ENCODE data around the gene THOC2.
"Not testable (repeated sequence)": the region's sequence is repeated elsewhere in the genome, so short reads cannot be mapped to it uniquely, and the experiment has no call there.

Gene THOC2

DNA sequence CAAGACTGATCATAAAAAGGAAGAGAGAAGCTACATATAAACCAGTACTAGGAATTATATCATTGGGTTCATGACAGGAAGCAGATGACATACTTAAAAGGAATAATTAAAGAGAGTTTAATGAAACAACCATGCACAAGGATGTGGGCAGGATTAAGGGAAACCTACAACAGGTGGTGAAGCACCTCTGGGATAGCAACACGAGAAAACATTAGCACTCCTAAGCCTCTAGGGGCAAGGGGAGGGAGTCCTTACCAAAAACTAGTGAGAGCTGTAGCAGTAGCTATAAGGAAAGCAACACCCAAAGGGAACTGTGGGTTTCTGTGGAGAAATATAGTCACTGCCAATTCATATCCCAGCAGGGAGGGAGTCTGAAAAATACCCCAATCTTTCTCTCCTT, 7.2 kb upstream of the THOC2 start:
- Histone ChIP-seq H3K27ac (ENCODE audit: low read depth, low read length) (no peak overlapping the region), H4K8ac (ENCODE audit: low read depth, low read length) (no peak overlapping the region), H3K79me2 (ENCODE audit: control insufficient read depth, insufficient read depth, low read length) (no peaks in the 10 kb centered on the region), H3K27me3 (ENCODE audit: insufficient read depth, low read length, poor library complexity) (no peaks in the 10 kb centered on the region), H2BK15ac (replicated peaks; ENCODE audit: low read depth) (no peak overlapping the region), H4K5ac (ENCODE audit: low read length) (no peak overlapping the region), H2AK5ac (ENCODE audit: low read length) (no peak overlapping the region), H3K9ac (ENCODE audit: low read length) (no peak overlapping the region), H3K4me1 (ENCODE audit: control insufficient read depth, low read depth, low read length) (no peaks in the 10 kb centered on the region), H3K18ac (ENCODE audit: low read length) (no peak overlapping the region), H2BK120ac (ENCODE audit: low read depth, low read length) (no peak overlapping the region), H2BK5ac (ENCODE audit: low read length) (no peak overlapping the region), H3K4me2 (ENCODE audit: low read length) (no peak overlapping the region), H3K4me3 (ENCODE audit: low read length) (no peak overlapping the region), H3K56ac (ENCODE audit: low read length) (no peak overlapping the region), H3K36me3 (ENCODE audit: control insufficient read depth, insufficient read depth, low read length) (no peaks in the 10 kb centered on the region), H3K4ac (ENCODE audit: low read depth, low read length) (no peak overlapping the region), H3K23ac (ENCODE audit: low read length) (no peak overlapping the region), H3K79me1 (ENCODE audit: low read length) (no peaks in the 10 kb centered on the region)
- WGBS (ENCODE audit: extremely low coverage, insufficient coverage, low lambda C conversion rate), result no CpG with 5 or more reads among the region's 1 CpG
- DNase-seq, result peak; percentile 8

GRCh38 chrX:123739474-123739873, 6.6 kb upstream of the THOC2 start:
- Histone ChIP-seq H3K4me3 (ENCODE audit: low read length) (no peak overlapping the region), H4K5ac (ENCODE audit: low read length) (no peak overlapping the region), H3K27me3 (ENCODE audit: insufficient read depth, low read length, poor library complexity) (no peaks in the 10 kb centered on the region), H3K4ac (ENCODE audit: low read depth, low read length) (no peak overlapping the region), H4K8ac (ENCODE audit: low read depth, low read length) (no peak overlapping the region), H3K36me3 (ENCODE audit: control insufficient read depth, insufficient read depth, low read length) (no peaks in the 10 kb centered on the region), H3K79me2 (ENCODE audit: control insufficient read depth, insufficient read depth, low read length) (no peaks in the 10 kb centered on the region), H2BK15ac (replicated peaks; ENCODE audit: low read depth) (no peak overlapping the region), H3K27ac (ENCODE audit: low read depth, low read length) (no peak overlapping the region), H3K18ac (ENCODE audit: low read length) (no peak overlapping the region), H3K9ac (ENCODE audit: low read length) (no peak overlapping the region), H2BK120ac (ENCODE audit: low read depth, low read length) (no peak overlapping the region), H3K4me2 (ENCODE audit: low read length) (no peak overlapping the region), H2AK5ac (ENCODE audit: low read length) (no peak overlapping the region), H2BK5ac (ENCODE audit: low read length) (no peak overlapping the region), H3K79me1 (ENCODE audit: low read length) (no peaks in the 10 kb centered on the region), H3K23ac (ENCODE audit: low read length) (no peak overlapping the region), H3K56ac (ENCODE audit: low read length) (no peak overlapping the region), H3K4me1 (ENCODE audit: control insufficient read depth, low read depth, low read length) (no peaks in the 10 kb centered on the region)
- no peak for DNase-seq
- no CpG with 5 or more reads among the region's 3 CpGs for WGBS (ENCODE audit: extremely low coverage, insufficient coverage, low lambda C conversion rate)

DNA sequence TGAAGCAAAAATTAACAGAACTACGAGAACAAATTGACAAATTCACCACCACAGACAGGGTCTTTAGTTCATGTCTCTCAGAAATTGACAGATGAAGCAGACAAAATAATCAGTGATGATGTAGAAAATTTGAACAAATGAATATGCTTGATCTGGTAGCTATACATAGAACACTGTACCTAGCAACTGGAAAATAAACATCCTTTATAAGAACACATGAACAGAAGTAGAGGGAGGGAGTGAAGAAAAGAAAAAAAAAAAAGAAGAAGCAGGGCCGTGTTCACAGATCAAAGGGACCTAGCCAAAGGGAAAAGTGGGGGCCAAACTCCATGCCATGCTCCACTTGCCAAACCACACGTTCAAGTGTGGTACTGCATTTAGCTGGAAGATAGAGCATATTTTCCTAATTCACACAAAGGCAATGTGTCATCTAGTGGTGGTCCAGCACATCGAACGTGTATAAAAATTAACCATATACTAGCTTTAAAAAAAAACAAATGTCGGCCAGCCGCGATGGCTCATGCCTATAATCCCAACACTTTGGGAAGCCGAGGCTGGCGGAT, 5.6 kb upstream of the THOC2 start:
- H3K4me3 ChIP-seq (ENCODE audit: low read length), result no peak overlapping the region
- no peak overlapping the region for H3K4me2 ChIP-seq (ENCODE audit: low read length)
- H3K4ac ChIP-seq (ENCODE audit: low read depth, low read length), result no peak overlapping the region
- H3K27ac ChIP-seq (ENCODE audit: low read depth, low read length), result no peak overlapping the region
- H3K9ac ChIP-seq (ENCODE audit: low read length), result no peak overlapping the region
- H3K27me3 ChIP-seq (ENCODE audit: insufficient read depth, low read length, poor library complexity), result no peaks in the 10 kb centered on the region
- DNase-seq, result no peak
- H3K18ac ChIP-seq (ENCODE audit: low read length), result no peak overlapping the region
- H2AK5ac ChIP-seq (ENCODE audit: low read length), result no peak overlapping the region
- H3K23ac ChIP-seq (ENCODE audit: low read length), result no peak overlapping the region
- H2BK5ac ChIP-seq (ENCODE audit: low read length), result no peak overlapping the region
- H3K79me1 ChIP-seq (ENCODE audit: low read length), result no peaks in the 10 kb centered on the region
- no peak overlapping the region for H2BK15ac ChIP-seq (replicated peaks; ENCODE audit: low read depth)
- H3K56ac ChIP-seq (ENCODE audit: low read length), result no peak overlapping the region
- no peaks in the 10 kb centered on the region for H3K36me3 ChIP-seq (ENCODE audit: control insufficient read depth, insufficient read depth, low read length)
- H2BK120ac ChIP-seq (ENCODE audit: low read depth, low read length), result no peak overlapping the region
- H4K8ac ChIP-seq (ENCODE audit: low read depth, low read length), result no peak overlapping the region
- no peak overlapping the region for H4K5ac ChIP-seq (ENCODE audit: low read length)
- H3K4me1 ChIP-seq (ENCODE audit: control insufficient read depth, low read depth, low read length), result no peaks in the 10 kb centered on the region
- H3K79me2 ChIP-seq (ENCODE audit: control insufficient read depth, insufficient read depth, low read length), result no peaks in the 10 kb centered on the region
- WGBS (ENCODE audit: extremely low coverage, insufficient coverage, low lambda C conversion rate), result no CpG with 5 or more reads among the region's 10 CpGs

- Histone ChIP-seq H3K4me2 (ENCODE audit: low read length) (no peak overlapping the region), H3K4me1 (ENCODE audit: control insufficient read depth, low read depth, low read length) (no peaks in the 10 kb centered on the region), H3K27me3 (ENCODE audit: insufficient read depth, low read length, poor library complexity) (no peaks in the 10 kb centered on the region), H3K18ac (ENCODE audit: low read length) (no peak overlapping the region), H4K5ac (ENCODE audit: low read length) (no peak overlapping the region), H2BK15ac (replicated peaks; ENCODE audit: low read depth) (no peak overlapping the region), H3K9ac (ENCODE audit: low read length) (no peak overlapping the region), H3K79me1 (ENCODE audit: low read length) (no peaks in the 10 kb centered on the region), H3K79me2 (ENCODE audit: control insufficient read depth, insufficient read depth, low read length) (peaks cover 11% of the 10 kb centered on the region), H3K36me3 (ENCODE audit: control insufficient read depth, insufficient read depth, low read length) (no peaks in the 10 kb centered on the region), H3K4me3 (ENCODE audit: low read length) (no peak overlapping the region), H3K23ac (ENCODE audit: low read length) (no peak overlapping the region), H3K4ac (ENCODE audit: low read depth, low read length) (no peak overlapping the region), H4K8ac (ENCODE audit: low read depth, low read length) (no peak overlapping the region), H2BK5ac (ENCODE audit: low read length) (no peak overlapping the region), H2BK120ac (ENCODE audit: low read depth, low read length) (no peak overlapping the region), H3K27ac (ENCODE audit: low read depth, low read length) (no peak overlapping the region), H3K56ac (ENCODE audit: low read length) (no peak overlapping the region), H2AK5ac (ENCODE audit: low read length) (no peak overlapping the region)
- peak; percentile 36 for DNase-seq
- WGBS (ENCODE audit: extremely low coverage, insufficient coverage, low lambda C conversion rate), result no CpG with 5 or more reads among the region's 2 CpGs
Observed at GRCh38 chrX:123736333-123736921, 3.6 kb upstream of the THOC2 start.

- not testable (repeated sequence) for H4K5ac ChIP-seq (ENCODE audit: low read length); H2BK5ac ChIP-seq (ENCODE audit: low read length); H3K18ac ChIP-seq (ENCODE audit: low read length); H2AK5ac ChIP-seq (ENCODE audit: low read length); H3K23ac ChIP-seq (ENCODE audit: low read length); H3K56ac ChIP-seq (ENCODE audit: low read length); H3K79me1 ChIP-seq (ENCODE audit: low read length); H2BK120ac ChIP-seq (ENCODE audit: low read depth, low read length); H3K36me3 ChIP-seq (ENCODE audit: control insufficient read depth, insufficient read depth, low read length); H3K4me3 ChIP-seq (ENCODE audit: low read length); H4K8ac ChIP-seq (ENCODE audit: low read depth, low read length); H3K4me2 ChIP-seq (ENCODE audit: low read length); H3K27me3 ChIP-seq (ENCODE audit: insufficient read depth, low read length, poor library complexity); H2BK15ac ChIP-seq (replicated peaks; ENCODE audit: low read depth); H3K9ac ChIP-seq (ENCODE audit: low read length); DNase-seq; H3K4ac ChIP-seq (ENCODE audit: low read depth, low read length); H3K27ac ChIP-seq (ENCODE audit: low read depth, low read length); H3K4me1 ChIP-seq (ENCODE audit: control insufficient read depth, low read depth, low read length)
- peaks cover 21% of the 10 kb centered on the region for H3K79me2 ChIP-seq (ENCODE audit: control insufficient read depth, insufficient read depth, low read length)
- no CpG with 5 or more reads among the region's 1 CpG for WGBS (ENCODE audit: extremely low coverage, insufficient coverage, low lambda C conversion rate)
Observed at GRCh38 chrX:123735137-123735536, 2.3 kb upstream of the THOC2 start.

GRCh38 chrX:123734079-123734478, 1.2 kb upstream of the THOC2 start:
- not testable (repeated sequence) for H3K4me1 ChIP-seq (ENCODE audit: control insufficient read depth, low read depth, low read length); H2AK5ac ChIP-seq (ENCODE audit: low read length); H2BK120ac ChIP-seq (ENCODE audit: low read depth, low read length); H3K9ac ChIP-seq (ENCODE audit: low read length); H3K79me1 ChIP-seq (ENCODE audit: low read length); H4K5ac ChIP-seq (ENCODE audit: low read length); H4K8ac ChIP-seq (ENCODE audit: low read depth, low read length); DNase-seq; H3K18ac ChIP-seq (ENCODE audit: low read length); H3K27ac ChIP-seq (ENCODE audit: low read depth, low read length); H3K4ac ChIP-seq (ENCODE audit: low read depth, low read length); H3K4me2 ChIP-seq (ENCODE audit: low read length); H3K23ac ChIP-seq (ENCODE audit: low read length); H2BK15ac ChIP-seq (replicated peaks; ENCODE audit: low read depth); H3K27me3 ChIP-seq (ENCODE audit: insufficient read depth, low read length, poor library complexity); H2BK5ac ChIP-seq (ENCODE audit: low read length); H3K36me3 ChIP-seq (ENCODE audit: control insufficient read depth, insufficient read depth, low read length); H3K4me3 ChIP-seq (ENCODE audit: low read length); H3K56ac ChIP-seq (ENCODE audit: low read length)
- no CpG with 5 or more reads among the region's 43 CpGs for WGBS (ENCODE audit: extremely low coverage, insufficient coverage, low lambda C conversion rate)
- peaks cover 24% of the 10 kb centered on the region for H3K79me2 ChIP-seq (ENCODE audit: control insufficient read depth, insufficient read depth, low read length)
